GM23338 (cell line): ENCODE measurements around the gene BMPER. TPM values are rescaled to one million over a fixed set of nuclear protein-coding genes. Genes with fewer than 3 reads are reported as not detected.

Source experiments
- ATAC-seq: fragments of 200-7000 bp; cut with Tn5 transposase; 3 replicates; pipeline ENCODE4 v1.9.1; 2020
- DNase-seq: peaks from one replicate; pipeline ENCODE4 v3.0.0-alpha.2; 2015; ENCODE audit warnings: low spot score
- H2AFZ ChIP-seq: fragments of 200-600 bp; sonication (generic); 2 replicates; pipeline ENCODE4 v1.8.0; 2016; ENCODE audit warnings: antibody characterized with exemption, mild to moderate bottlenecking, moderate library complexity
- H3F3A ChIP-seq: fragments of 200-600 bp; sonication (generic); replicated peaks from 2 replicates; pipeline ENCODE4 v1.8.0; 2017; ENCODE audit warnings: antibody characterized with exemption, mixed run types, low read depth
- H3K27ac ChIP-seq: fragments of 200-600 bp; sonication (generic); 2 replicates; pipeline ENCODE4 v1.6.1; 2016; ENCODE audit warnings: low read depth
- H3K27me3 ChIP-seq: fragments of 200-600 bp; sonication (generic); 2 replicates; pipeline ENCODE4 v1.8.0; 2016; ENCODE audit warnings: mild to moderate bottlenecking, mixed run types, moderate library complexity; ENCODE audit not compliant: insufficient read depth
- H3K36me3 ChIP-seq: fragments of 200-600 bp; sonication (generic); 2 replicates; pipeline ENCODE4 v1.8.0; 2016; ENCODE audit warnings: mild to moderate bottlenecking; ENCODE audit not compliant: insufficient read depth
- H3K4me1 ChIP-seq: fragments of 200-600 bp; sonication (generic); 2 replicates; pipeline ENCODE4 v1.8.0; 2016; ENCODE audit warnings: mild to moderate bottlenecking, moderate library complexity; ENCODE audit not compliant: insufficient read depth
- H3K4me2 ChIP-seq: fragments of 200-600 bp; sonication (generic); 2 replicates; pipeline ENCODE4 v1.7.1; 2017; ENCODE audit warnings: mixed run types
- H3K4me3 ChIP-seq: fragments of 200-600 bp; sonication (generic); 2 replicates; pipeline ENCODE4 v1.6.1; 2016; ENCODE audit warnings: mixed run types
- H3K79me2 ChIP-seq: fragments of 200-600 bp; sonication (generic); replicated peaks from 2 replicates; pipeline ENCODE4 v1.8.0; 2017; ENCODE audit warnings: mild to moderate bottlenecking; ENCODE audit not compliant: insufficient read depth
- H3K9me2 ChIP-seq: fragments of 200-600 bp; sonication (generic); 2 replicates; pipeline ENCODE4 v1.8.0; 2017; ENCODE audit not compliant: insufficient read depth
- H4K20me1 ChIP-seq: fragments of 200-600 bp; sonication (generic); replicated peaks from 2 replicates; pipeline ENCODE4 v1.8.0; 2017; ENCODE audit warnings: mild to moderate bottlenecking; ENCODE audit not compliant: insufficient read depth
- H3K27ac Mint-ChIP-seq: 2 replicates; pipeline ENCODE4 v1.8.0; 2020; ENCODE audit warnings: inconsistent platforms, mild to moderate bottlenecking, moderate library complexity, mixed read lengths
- H3K27me3 Mint-ChIP-seq: 3 replicates; pipeline ENCODE4 v1.8.0; 2022; ENCODE audit warnings: low read depth, mild to moderate bottlenecking, moderate library complexity, mixed read lengths, inconsistent platforms; ENCODE audit not compliant: insufficient read depth, poor library complexity
- H3K36me3 Mint-ChIP-seq: 3 replicates; pipeline ENCODE4 v1.8.0; 2021; ENCODE audit warnings: low read depth, mild to moderate bottlenecking, inconsistent platforms, moderate library complexity, mixed read lengths
- H3K4me1 Mint-ChIP-seq: 3 replicates; pipeline ENCODE4 v1.8.0; 2020; ENCODE audit warnings: mild to moderate bottlenecking, inconsistent platforms, mixed read lengths
- H3K4me3 Mint-ChIP-seq: 3 replicates; pipeline ENCODE4 v1.8.0; 2021; ENCODE audit warnings: moderate library complexity, mild to moderate bottlenecking, inconsistent platforms, mixed read lengths
- H3K9me3 Mint-ChIP-seq: 3 replicates; pipeline ENCODE4 v1.8.0; 2020; ENCODE audit warnings: moderate library complexity, mild to moderate bottlenecking, inconsistent platforms, mixed read lengths
- CREB1 ChIP-seq: fragments of 250-450 bp; sonication (Bioruptor Pico); IDR thresholded peaks from 2 replicates; pipeline ENCODE4 v1.5.0; 2020; ENCODE audit warnings: low read depth, mild to moderate bottlenecking, moderate library complexity
- CTCF ChIP-seq, 2 experiments: fragments of 200-600 bp in 1 of 2; sonication (generic) in 1 of 2; conservative IDR thresholded peaks; 2 replicates each; pipeline versions ENCODE4 v1.5.1 to v1.6.1; 2016 to 2017; ENCODE audit warnings: antibody characterized with exemption in 2 of 2, low read depth in 2 of 2, mild to moderate bottlenecking in 2 of 2, moderate library complexity in 1 of 2
- ETS1 ChIP-seq: IDR thresholded peaks from 2 replicates; pipeline ENCODE4 v1.6.1; 2016; ENCODE audit warnings: antibody characterized with exemption
- EZH2 ChIP-seq: fragments of 200-600 bp; sonication (generic); IDR thresholded peaks from one replicate; pipeline ENCODE4 v1.8.0; 2017; ENCODE audit warnings: antibody characterized with exemption, mild to moderate bottlenecking, low read depth; ENCODE audit not compliant: unreplicated experiment
- EZH2phosphoT487 ChIP-seq: fragments of 200-600 bp; sonication (generic); IDR thresholded peaks from one replicate; pipeline ENCODE4 v1.8.1; 2018; ENCODE audit warnings: antibody characterized with exemption; ENCODE audit not compliant: unreplicated experiment
- JUNB ChIP-seq: IDR thresholded peaks from one replicate; pipeline ENCODE4 v1.6.1; 2016; ENCODE audit warnings: antibody characterized with exemption; ENCODE audit not compliant: unreplicated experiment
- POLR2AphosphoS5 ChIP-seq: IDR thresholded peaks from 2 replicates; pipeline ENCODE4 v1.6.1; 2016; ENCODE audit warnings: antibody characterized with exemption, low read depth
- STAT1 ChIP-seq: IDR thresholded peaks from one replicate; pipeline ENCODE4 v1.6.1; 2016; ENCODE audit warnings: antibody characterized with exemption; ENCODE audit not compliant: unreplicated experiment
- ZNF331 ChIP-seq: fragments of 250-450 bp; sonication (Bioruptor Pico); IDR thresholded peaks from 2 replicates; pipeline ENCODE4 v1.5.0; 2020; ENCODE audit warnings: low read depth, mild to moderate bottlenecking, moderate library complexity
- ZNF462 ChIP-seq: fragments of 250-450 bp; sonication (Bioruptor Pico); IDR thresholded peaks from 2 replicates; pipeline ENCODE4 v1.5.0; 2020; ENCODE audit warnings: mild to moderate bottlenecking, moderate library complexity
- polyA plus RNA-seq: library from polyadenylated mRNA; unstranded; fragments of >200 nt; fragmentation: Nextera tagmentation; extraction: Ambion mirVana; gene quantifications from 2 replicates; pipeline ENCODE4 v1.2.1, GENCODE V29; 2016
- total RNA-seq: library from RNA; depleted of rRNA; stranded (reverse); fragments of >200 nt; shearing (Covaris generic); gene quantifications from 2 replicates; pipeline ENCODE4 v1.2.3, GENCODE V29; 2014

BMPER gene
- total and polyA plus RNA-seq, 2 experiments from 2014 or later: 0.53 to 1.4 TPM

- no peak for TF ChIP-seq STAT1
- TF ChIP-seq ZNF331 (CRISPR knock-in tag): no peak
- no peak for TF ChIP-seq ETS1
- TF ChIP-seq CREB1 (CRISPR knock-in tag): no peak
- no peak for TF ChIP-seq JUNB
Measured at GRCh38 chr7:34074421-34074820, 169.1 kb downstream of the BMPER start (continued).

- no peak overlapping the region for H2AFZ ChIP-seq
- DNase-seq: no peak
- no peaks in the 10 kb centered on the region; the same call in 2 of the 3 replicates for H3K36me3 Mint-ChIP-seq
- no peaks in the 10 kb centered on the region for H3F3A ChIP-seq
- H3K27me3 ChIP-seq: no peaks in the 10 kb centered on the region
- no peak overlapping the region for H3K4me2 ChIP-seq
- no peaks in the 10 kb centered on the region for H3K9me3 Mint-ChIP-seq
- H3K79me2 ChIP-seq: no peaks in the 10 kb centered on the region
- ATAC-seq: no peak
- TF ChIP-seq POLR2AphosphoS5 (no peak), EZH2 (no peak), CTCF (conservative IDR thresholded peaks at IDR 0.05; ENCODE audit: low read depth in 2 of 2) (no peak), EZH2phosphoT487 (no peak), JUNB (no peak), CREB1 (CRISPR knock-in tag) (no peak), ZNF331 (CRISPR knock-in tag) (no peak)
- no peaks in the 10 kb centered on the region for H4K20me1 ChIP-seq
- H3K27ac Mint-ChIP-seq: no peak overlapping the region
- no peak overlapping the region for H3K4me3 Mint-ChIP-seq
- no peak overlapping the region for H3K27ac ChIP-seq
- H3K4me3 ChIP-seq: no peak overlapping the region
- H3K4me1 ChIP-seq: peaks cover 8% of the 10 kb centered on the region
- H3K36me3 ChIP-seq: no peaks in the 10 kb centered on the region
- H3K27me3 Mint-ChIP-seq: no peaks in the 10 kb centered on the region
- H3K9me2 ChIP-seq: peaks cover 4% of the 10 kb centered on the region; the same call in 1 of the 2 replicates
- peaks cover 13% of the 10 kb centered on the region for H3K4me1 Mint-ChIP-seq
Measured at GRCh38 chr7:34075523-34076370, 170.4 kb downstream of the BMPER start.

GRCh38 chr7:34077168-34077567 lies 171.8 kb downstream of the BMPER start:
- no peak overlapping the region for H3K27ac Mint-ChIP-seq
- Histone ChIP-seq H3K27me3 (no peaks in the 10 kb centered on the region), H3K79me2 (no peaks in the 10 kb centered on the region), H3K4me3 (no peak overlapping the region), H2AFZ (no peak overlapping the region), H3K27ac (no peak overlapping the region), H3K4me1 (peaks cover 8% of the 10 kb centered on the region), H4K20me1 (no peaks in the 10 kb centered on the region), H3K36me3 (no peaks in the 10 kb centered on the region), H3K9me2 (peaks cover 6% of the 10 kb centered on the region; the same call in 1 of the 2 replicates), H3K4me2 (no peak overlapping the region), H3F3A (no peaks in the 10 kb centered on the region)
- H3K4me1 Mint-ChIP-seq: peaks cover 13% of the 10 kb centered on the region
- no peaks in the 10 kb centered on the region; the same call in 2 of the 3 replicates for H3K36me3 Mint-ChIP-seq
- H3K4me3 Mint-ChIP-seq: no peak overlapping the region
- no peaks in the 10 kb centered on the region for H3K27me3 Mint-ChIP-seq
- no peak for DNase-seq
- no peaks in the 10 kb centered on the region for H3K9me3 Mint-ChIP-seq
- no peak for ATAC-seq
- TF ChIP-seq CREB1 (CRISPR knock-in tag): no peak
- TF ChIP-seq JUNB: no peak
- no peak for TF ChIP-seq ZNF462 (CRISPR knock-in tag)
